ENCODE results near the gene ADD3. TPM values are rescaled to one million over a fixed set of nuclear protein-coding genes. Genes with fewer than 3 reads are reported as not detected.

The ADD3 gene
- polyA plus RNA-seq, 3 donors, result 94.8 to 126 (median 111) TPM

DNA sequence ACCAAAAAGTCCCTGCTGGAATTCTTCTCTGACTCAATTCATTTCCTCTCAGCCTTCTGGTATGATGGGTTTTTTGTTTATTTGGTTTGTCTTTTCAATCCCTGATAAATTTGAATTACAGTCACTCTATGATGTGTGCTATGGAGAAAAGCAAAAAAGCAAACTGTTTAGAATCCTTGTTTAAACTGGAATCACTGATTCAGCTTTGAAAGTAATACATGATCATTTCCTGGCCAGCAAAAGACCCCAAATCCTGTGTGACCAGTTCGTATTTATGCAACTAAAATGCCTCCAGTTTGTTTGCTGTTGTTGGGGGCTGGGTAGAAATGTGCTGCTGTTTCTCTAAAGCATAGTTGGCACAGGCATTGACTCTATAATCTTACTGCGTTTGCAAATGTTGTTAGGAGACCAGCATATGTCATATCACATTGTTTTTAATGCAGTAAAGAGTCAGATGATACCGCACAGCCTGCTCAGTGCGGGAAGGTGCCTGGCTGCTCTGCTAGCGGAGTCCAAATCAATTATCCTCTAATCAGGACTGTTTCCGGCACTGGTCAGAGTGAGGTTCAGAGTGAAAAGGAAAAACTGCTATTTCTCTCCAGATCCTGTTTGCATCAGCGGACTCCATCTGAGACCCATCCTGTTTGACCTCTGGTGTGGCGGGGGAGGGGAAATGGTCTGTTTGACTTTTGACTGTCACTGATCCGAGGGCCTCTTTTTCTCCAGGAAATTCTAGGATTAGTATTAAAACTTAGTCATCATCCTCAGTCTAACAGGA is 40.6 kb upstream of the ADD3 start:
- peaks cover 1 to 4% (median 4%) of the 10 kb centered on the region in 3 donors for H3K27me3 Mint-ChIP-seq (ENCODE audit: low read depth in 3 of 3)
- H4K20me1 ChIP-seq (ENCODE audit: insufficient read depth, low read length), result no peaks in the 10 kb centered on the region
- H3K9me3 ChIP-seq (replicated peaks in 1 of 2; ENCODE audit: control insufficient read depth in 1 of 2, insufficient read depth in 1 of 2, low read length in 2 of 2), result no peaks in the 10 kb centered on the region
- DNase-seq, result peak in 1 of 3 donors; percentile 12
- TF ChIP-seq, protein P1, sequence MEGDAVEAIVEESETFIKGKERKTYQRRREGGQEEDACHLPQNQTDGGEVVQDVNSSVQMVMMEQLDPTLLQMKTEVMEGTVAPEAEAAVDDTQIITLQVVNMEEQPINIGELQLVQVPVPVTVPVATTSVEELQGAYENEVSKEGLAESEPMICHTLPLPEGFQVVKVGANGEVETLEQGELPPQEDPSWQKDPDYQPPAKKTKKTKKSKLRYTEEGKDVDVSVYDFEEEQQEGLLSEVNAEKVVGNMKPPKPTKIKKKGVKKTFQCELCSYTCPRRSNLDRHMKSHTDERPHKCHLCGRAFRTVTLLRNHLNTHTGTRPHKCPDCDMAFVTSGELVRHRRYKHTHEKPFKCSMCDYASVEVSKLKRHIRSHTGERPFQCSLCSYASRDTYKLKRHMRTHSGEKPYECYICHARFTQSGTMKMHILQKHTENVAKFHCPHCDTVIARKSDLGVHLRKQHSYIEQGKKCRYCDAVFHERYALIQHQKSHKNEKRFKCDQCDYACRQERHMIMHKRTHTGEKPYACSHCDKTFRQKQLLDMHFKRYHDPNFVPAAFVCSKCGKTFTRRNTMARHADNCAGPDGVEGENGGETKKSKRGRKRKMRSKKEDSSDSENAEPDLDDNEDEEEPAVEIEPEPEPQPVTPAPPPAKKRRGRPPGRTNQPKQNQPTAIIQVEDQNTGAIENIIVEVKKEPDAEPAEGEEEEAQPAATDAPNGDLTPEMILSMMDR (IDR thresholded peaks at IDR 0.05), result no peak
- H3K36me3 Mint-ChIP-seq, result no peaks in the 10 kb centered on the region
- H3K4me3 ChIP-seq (replicated peaks in 1 of 3; ENCODE audit: low read depth in 2 of 3, low read length in 3 of 3), result no peak overlapping the region
- H3K27ac Mint-ChIP-seq, result no peak overlapping the region
- no peaks in the 10 kb centered on the region for H3K79me2 ChIP-seq (ENCODE audit: insufficient read depth, low read length)
- H3K4me1 ChIP-seq (ENCODE audit: control insufficient read depth in 1 of 2, insufficient read depth in 2 of 2, low read length in 2 of 2), result no peaks in the 10 kb centered on the region
- H3K36me3 ChIP-seq (replicated peaks in 1 of 2; ENCODE audit: control insufficient read depth in 1 of 2, insufficient read depth in 2 of 2, low read length in 2 of 2), result no peaks in the 10 kb centered on the region
- 87% methylated on average over 5 of the region's 9 CpGs for WGBS (ENCODE audit: insufficient coverage)
- H2AFZ ChIP-seq (ENCODE audit: insufficient read depth, low read depth, low read length, poor library complexity, severe bottlenecking), result no peak overlapping the region
- peaks cover 6% of the 10 kb centered on the region for H3K4me1 Mint-ChIP-seq
- no peak overlapping the region for H3K9ac ChIP-seq (ENCODE audit: insufficient read depth, low read length, poor library complexity, severe bottlenecking)
- no peak overlapping the region for H3K4me3 Mint-ChIP-seq
- H3K27ac ChIP-seq (ENCODE audit: low read depth in 1 of 2, low read length in 2 of 2), result no peak overlapping the region
- H3K27me3 ChIP-seq (ENCODE audit: control insufficient read depth in 2 of 2, insufficient read depth in 2 of 2, low read length in 2 of 2), result no peaks in the 10 kb centered on the region
- no peak overlapping the region for H3K4me2 ChIP-seq (replicated peaks; ENCODE audit: extremely low read depth, low read length, poor library complexity, severe bottlenecking)
- intact Hi-C loops (cut with micrococcal nuclease), result no loop called here
- no peaks in the 10 kb centered on the region for H3K9me3 Mint-ChIP-seq

DNA sequence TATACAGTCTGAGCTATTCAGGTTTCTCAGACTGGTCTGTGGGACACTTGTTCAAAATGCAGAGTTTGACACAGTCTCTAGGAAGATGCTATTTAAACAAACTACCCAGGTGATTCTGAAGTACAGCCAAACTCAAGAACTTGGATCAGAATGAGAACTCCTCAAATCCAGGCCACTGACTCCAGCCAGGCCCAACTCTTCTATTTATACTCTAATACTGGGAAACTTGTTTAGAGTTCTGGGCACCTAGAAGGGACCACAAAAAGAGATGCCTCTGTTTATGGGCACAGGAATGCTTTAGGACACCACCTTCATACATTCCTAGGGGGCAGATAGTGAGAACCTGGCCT is 40.1 kb upstream of the ADD3 start:
- H3K9me3 ChIP-seq (replicated peaks in 1 of 2; ENCODE audit: control insufficient read depth in 1 of 2, insufficient read depth in 1 of 2, low read length in 2 of 2), result no peaks in the 10 kb centered on the region
- Mint-ChIP-seq H3K9me3 (no peaks in the 10 kb centered on the region), H3K36me3 (no peaks in the 10 kb centered on the region), H3K27ac (no peak overlapping the region), H3K4me1 (peaks cover under 1% of the 10 kb centered on the region), H3K4me3 (no peak overlapping the region), H3K27me3 (ENCODE audit: low read depth in 3 of 3) (peaks cover 1 to 5% (median 4%) of the 10 kb centered on the region in 3 donors)
- no peak overlapping the region for H3K4me3 ChIP-seq (replicated peaks in 1 of 3; ENCODE audit: low read depth in 2 of 3, low read length in 3 of 3)
- intact Hi-C loops (cut with micrococcal nuclease), result no loop called here
- no peaks in the 10 kb centered on the region for H4K20me1 ChIP-seq (ENCODE audit: insufficient read depth, low read length)
- DNase-seq, result no peak
- H3K27me3 ChIP-seq (ENCODE audit: control insufficient read depth in 2 of 2, insufficient read depth in 2 of 2, low read length in 2 of 2), result no peaks in the 10 kb centered on the region
- no peak overlapping the region for H2AFZ ChIP-seq (ENCODE audit: insufficient read depth, low read depth, low read length, poor library complexity, severe bottlenecking)
- no peaks in the 10 kb centered on the region for H3K79me2 ChIP-seq (ENCODE audit: insufficient read depth, low read length)
- TF ChIP-seq, protein P1 (IDR thresholded peaks at IDR 0.05), result no peak
- no peak overlapping the region for H3K9ac ChIP-seq (ENCODE audit: insufficient read depth, low read length, poor library complexity, severe bottlenecking)
- H3K36me3 ChIP-seq (replicated peaks in 1 of 2; ENCODE audit: control insufficient read depth in 1 of 2, insufficient read depth in 2 of 2, low read length in 2 of 2), result no peaks in the 10 kb centered on the region
- no peak overlapping the region for H3K4me2 ChIP-seq (replicated peaks; ENCODE audit: extremely low read depth, low read length, poor library complexity, severe bottlenecking)
- H3K27ac ChIP-seq (ENCODE audit: low read depth in 1 of 2, low read length in 2 of 2), result no peak overlapping the region
- H3K4me1 ChIP-seq (ENCODE audit: control insufficient read depth in 1 of 2, insufficient read depth in 2 of 2, low read length in 2 of 2), result no peaks in the 10 kb centered on the region

Data from CD14-positive monocyte (primary cell).